Neural progenitor cell (in vitro differentiated cells): ENCODE results near the gene PRKCE.

ENCODE experiments used
- EZH2phosphoT487 ChIP-seq: fragments of 200-600 bp; sonication (generic); IDR thresholded peaks from 2 replicates; pipeline ENCODE4 v1.6.1; 2017; ENCODE audit warnings: antibody characterized with exemption
- TF ChIP-seq, protein P1 (sequence below): fragments of 200-600 bp; sonication (generic); IDR thresholded peaks from 2 replicates; pipeline ENCODE4 v1.5.1; 2017; ENCODE audit warnings: antibody characterized with exemption, mild to moderate bottlenecking

DNA sequence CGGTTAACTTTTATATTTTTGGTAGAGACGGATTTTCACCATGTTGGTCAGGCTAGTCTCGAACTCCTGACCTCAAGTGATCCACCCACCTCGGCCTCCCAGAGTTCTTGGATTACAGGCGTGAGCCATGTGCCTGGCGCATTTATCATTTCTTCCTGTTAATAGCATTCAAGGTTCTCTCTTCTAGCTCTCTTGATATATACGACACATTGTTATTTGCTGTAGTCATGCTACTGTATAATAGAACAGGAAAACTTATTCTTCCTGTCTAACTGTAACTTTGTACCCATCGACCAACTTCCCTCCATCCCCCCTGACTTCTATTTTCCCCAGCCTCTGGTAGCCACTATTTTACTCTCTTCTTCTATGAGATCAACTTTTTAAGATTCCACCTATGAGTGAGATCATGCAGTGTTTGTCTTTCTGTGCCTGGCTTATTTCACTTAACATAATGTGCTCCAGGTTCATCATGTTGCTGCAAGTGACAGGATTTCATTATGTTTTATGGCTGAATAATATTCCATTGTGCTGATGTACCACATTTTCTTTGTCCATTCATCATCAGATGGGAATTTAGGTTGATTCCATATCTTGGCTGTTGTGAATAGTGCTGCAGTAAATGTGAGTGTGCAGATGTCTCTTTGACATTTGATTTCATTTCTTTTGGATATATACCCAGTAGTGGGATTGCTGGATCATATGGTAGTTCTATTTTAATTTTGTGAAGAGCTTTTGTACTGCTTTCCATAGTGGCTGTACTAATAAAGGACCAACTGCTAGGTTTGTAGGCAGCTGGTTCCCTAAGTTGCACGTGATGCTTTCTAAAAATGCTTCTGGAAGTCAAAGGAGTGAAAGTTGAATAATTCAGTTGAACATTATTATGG, 205.2 kb downstream of the PRKCE start:
- TF ChIP-seq, protein P1, sequence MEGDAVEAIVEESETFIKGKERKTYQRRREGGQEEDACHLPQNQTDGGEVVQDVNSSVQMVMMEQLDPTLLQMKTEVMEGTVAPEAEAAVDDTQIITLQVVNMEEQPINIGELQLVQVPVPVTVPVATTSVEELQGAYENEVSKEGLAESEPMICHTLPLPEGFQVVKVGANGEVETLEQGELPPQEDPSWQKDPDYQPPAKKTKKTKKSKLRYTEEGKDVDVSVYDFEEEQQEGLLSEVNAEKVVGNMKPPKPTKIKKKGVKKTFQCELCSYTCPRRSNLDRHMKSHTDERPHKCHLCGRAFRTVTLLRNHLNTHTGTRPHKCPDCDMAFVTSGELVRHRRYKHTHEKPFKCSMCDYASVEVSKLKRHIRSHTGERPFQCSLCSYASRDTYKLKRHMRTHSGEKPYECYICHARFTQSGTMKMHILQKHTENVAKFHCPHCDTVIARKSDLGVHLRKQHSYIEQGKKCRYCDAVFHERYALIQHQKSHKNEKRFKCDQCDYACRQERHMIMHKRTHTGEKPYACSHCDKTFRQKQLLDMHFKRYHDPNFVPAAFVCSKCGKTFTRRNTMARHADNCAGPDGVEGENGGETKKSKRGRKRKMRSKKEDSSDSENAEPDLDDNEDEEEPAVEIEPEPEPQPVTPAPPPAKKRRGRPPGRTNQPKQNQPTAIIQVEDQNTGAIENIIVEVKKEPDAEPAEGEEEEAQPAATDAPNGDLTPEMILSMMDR = no peak
- TF ChIP-seq EZH2phosphoT487 = no peak
